Stomach (tissue), 9 donors: ENCODE data around the gene GNAT3. TPM values are rescaled to one million over a fixed set of nuclear protein-coding genes. Genes with fewer than 3 reads are reported as not detected.
A peak's percentile ranks its signal among the peaks of the same experiment; 100 is the strongest.

Experiments
- DNase-seq, 2 donors: peaks; one replicate each; pipeline versions ENCODE4 v3.0.0 to v3.0.0-alpha.2; 2013 to 2019
- H3K27ac ChIP-seq, 5 donors: fragments of 200-600 bp in 4 of 5; sonication (generic) in 4 of 5; one replicate each; pipeline ENCODE4 v1.5.1; 2013 to 2019; ENCODE audit warnings: mild to moderate bottlenecking in 1 of 5, moderate library complexity in 1 of 5
- H3K27me3 ChIP-seq, 3 donors: fragments of 200-600 bp; sonication (generic); one replicate each; pipeline ENCODE4 v1.5.1; 2017 to 2019; ENCODE audit warnings: mixed run types in 1 of 3
- H3K36me3 ChIP-seq, 4 donors: fragments of 200-600 bp; sonication (generic); 1 replicate in 3 of 4; 2 replicates in 1 of 4; pipeline ENCODE4 v1.5.1; 2016 to 2019
- H3K4me1 ChIP-seq, 4 donors: fragments of 200-600 bp; sonication (generic); one replicate each; pipeline ENCODE4 v1.5.1; 2016 to 2019
- H3K4me3 ChIP-seq, 4 donors: fragments of 200-600 bp; sonication (generic) in 3 of 4; one replicate each; pipeline ENCODE4 v1.5.1; 2016 to 2019; ENCODE audit warnings: mild to moderate bottlenecking in 1 of 4
- H3K9me3 ChIP-seq, 4 donors: fragments of 200-600 bp; sonication (generic); one replicate each; pipeline ENCODE4 v1.5.1; 2016 to 2019
- CTCF ChIP-seq, 7 experiments: fragments of 450-650 bp in 4 of 7; fragments of 200-600 bp in 3 of 7; sonication (generic) in 3 of 7; IDR thresholded peaks; one replicate each; pipeline ENCODE4 v1.5.1; 2016 to 2019; ENCODE audit warnings: antibody characterized with exemption in 7 of 7, control low read depth in 2 of 7, mild to moderate bottlenecking in 1 of 7
- EP300 ChIP-seq: sonication (generic); formaldehyde crosslinking; IDR thresholded peaks from one replicate; pipeline ENCODE4 v1.6.1; 2017; ENCODE audit warnings: antibody characterized with exemption
- POLR2A ChIP-seq, 4 donors: fragments of 450-650 bp; IDR thresholded peaks; one replicate each; pipeline ENCODE4 v1.6.1; 2016; ENCODE audit warnings: antibody characterized with exemption in 4 of 4, control low read depth in 2 of 4, mild to moderate bottlenecking in 1 of 4, moderate library complexity in 1 of 4
- POLR2AphosphoS5 ChIP-seq, 3 donors: sonication (generic); formaldehyde crosslinking; IDR thresholded peaks; one replicate each; pipeline ENCODE4 v1.6.1; 2016; ENCODE audit warnings: antibody characterized with exemption in 3 of 3
- WGBS, 5 donors: extraction: QIAGEN DNeasy Blood & Tissue Kit in 3 of 5; methylation state at CpG; one replicate each; pipeline versions ENCODE4 v1.1.5 to v1.1.7; 2013 to 2018; 5-methylcytosine and 5-hydroxymethylcytosine counted together
- intact Hi-C: fragments of 100-400 bp; cut with DNase I; formaldehyde crosslinking; loops from one replicate; pipeline ENCODE4 v1.15.1; 2023; ENCODE audit warnings: low total_unique reads
- polyA plus RNA-seq, 3 donors: library from polyadenylated mRNA; stranded (reverse); fragments of 200-250 nt; gene quantifications; one replicate each; pipeline ENCODE4 v1.2.3, GENCODE V29; 2013
- total RNA-seq, 5 donors: library from RNA; depleted of rRNA; stranded (reverse); fragments of >200 nt; gene quantifications; one replicate each; pipeline versions ENCODE4 v1.1.0 to v1.2.3, GENCODE V29; 2014 to 2016
- donor health status: healthy with polysubstance abuse.
- donor health status: Bipolar disorder and iron deficiency.
- donor health status: healthy.

GNAT3 gene
- total and polyA plus RNA-seq, 8 donors = not detected

DNA sequence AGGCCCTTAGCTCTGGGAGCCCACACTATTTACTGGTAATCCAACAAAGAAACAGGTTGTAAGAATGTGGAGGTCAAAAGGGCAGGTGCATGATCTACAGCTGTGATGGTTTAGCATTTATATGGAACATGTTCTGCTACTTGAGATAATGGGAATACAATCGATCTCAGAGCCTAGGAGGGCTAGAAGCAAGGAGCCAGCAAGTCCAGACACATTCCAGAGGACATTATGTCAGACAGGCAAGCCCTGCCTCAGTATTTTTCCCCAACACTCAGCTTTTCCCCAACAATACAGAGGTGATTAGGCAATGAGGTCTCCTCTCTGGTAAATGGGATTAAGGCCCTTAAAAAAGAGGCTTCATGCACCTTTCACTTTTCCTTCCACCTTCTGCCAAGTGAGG, 21.4 kb upstream of the GNAT3 start:
- H3K4me1 ChIP-seq = no peaks in the 10 kb centered on the region
- no peaks in the 10 kb centered on the region for H3K27me3 ChIP-seq
- H3K4me3 ChIP-seq = no peak overlapping the region
- 31 to 43% (median 41%) methylated on average over 1 of the region's 1 CpG for WGBS, 5 donors
- TF ChIP-seq CTCF (IDR thresholded peaks at IDR 0.05) = no peak
- TF ChIP-seq POLR2A (IDR thresholded peaks at IDR 0.05) = no peak
- intact Hi-C loops = no loop called here
- H3K9me3 ChIP-seq = peaks cover 0 to 10% (median 0%) of the 10 kb centered on the region in 4 donors
- H3K36me3 ChIP-seq = no peaks in the 10 kb centered on the region
- no peak for DNase-seq
- no peak overlapping the region for H3K27ac ChIP-seq

GRCh38 chr7:80532153-80532552, 20.3 kb upstream of the GNAT3 start:
- Histone ChIP-seq H3K4me3 (no peak overlapping the region), H3K9me3 (peaks cover 0 to 10% (median 0%) of the 10 kb centered on the region in 4 donors), H3K27me3 (no peaks in the 10 kb centered on the region), H3K36me3 (no peaks in the 10 kb centered on the region), H3K27ac (no peak overlapping the region), H3K4me1 (no peaks in the 10 kb centered on the region)
- no peak for DNase-seq
- TF ChIP-seq POLR2AphosphoS5 (IDR thresholded peaks at IDR 0.05) (no peak), EP300 (no peak), CTCF (IDR thresholded peaks at IDR 0.05) (no peak), POLR2A (IDR thresholded peaks at IDR 0.05) (no peak)
- intact Hi-C loops = no loop called here
- WGBS, 5 donors = 80 to 97% (median 88%) methylated on average over 2 to 3 of the region's 3 CpGs

DNA sequence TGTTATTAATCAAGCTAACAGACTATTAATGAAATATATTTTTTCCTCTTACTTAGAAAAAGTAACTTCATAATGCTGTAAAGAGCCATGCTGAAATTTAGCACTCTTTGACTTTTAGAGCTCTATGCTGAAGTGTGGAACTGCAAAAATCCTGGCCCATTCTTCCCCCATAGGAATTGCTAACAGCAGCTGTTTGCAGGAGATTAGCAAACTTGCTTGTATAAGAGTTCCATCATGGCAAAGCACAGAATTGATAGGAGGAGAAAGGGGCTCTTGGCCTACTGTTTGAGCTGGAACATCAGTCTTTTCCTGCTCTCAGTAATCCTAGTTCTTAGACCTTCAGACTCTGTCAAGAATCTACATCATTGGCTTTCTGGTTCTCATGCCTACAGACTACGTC, 18.3 kb upstream of the GNAT3 start:
- Histone ChIP-seq H3K36me3 (no peaks in the 10 kb centered on the region), H3K4me1 (peaks cover 0 to 8% (median 0%) of the 10 kb centered on the region in 4 donors), H3K4me3 (no peak overlapping the region), H3K27ac (no peak overlapping the region), H3K9me3 (peaks cover 0 to 10% (median 0%) of the 10 kb centered on the region in 4 donors), H3K27me3 (no peaks in the 10 kb centered on the region)
- 81 to 96% (median 89%) methylated on average over 1 of the region's 1 CpG for WGBS, 5 donors
- intact Hi-C loops = no loop called here
- TF ChIP-seq CTCF (IDR thresholded peaks at IDR 0.05) = no peak
- no peak for TF ChIP-seq POLR2A (IDR thresholded peaks at IDR 0.05)
- TF ChIP-seq POLR2AphosphoS5 (IDR thresholded peaks at IDR 0.05) = no peak
- TF ChIP-seq EP300 = no peak
- peak in 1 of 2 donors; percentile 39 for DNase-seq

DNA sequence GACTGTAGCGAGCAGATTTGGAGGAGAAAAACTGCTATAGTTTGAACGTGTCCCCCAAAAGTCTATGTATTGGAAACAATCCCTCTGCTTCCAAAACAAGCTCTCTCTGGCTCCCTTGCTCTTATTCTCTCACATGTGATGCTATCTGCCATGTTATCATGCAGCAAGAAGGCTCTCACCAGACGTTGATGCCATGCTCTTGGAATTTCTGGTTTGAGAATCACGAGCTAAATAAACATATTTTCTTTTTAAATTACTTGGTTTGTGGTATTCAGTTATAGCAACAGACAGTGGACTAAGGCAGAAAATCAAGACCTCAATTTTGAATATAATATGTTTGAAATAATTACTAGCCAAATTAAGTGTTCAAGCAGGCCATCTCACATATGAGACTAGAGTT, 17.5 kb upstream of the GNAT3 start:
- 71 to 91% (median 80%) methylated on average over 4 of the region's 4 CpGs for WGBS, 5 donors
- TF ChIP-seq POLR2AphosphoS5 (IDR thresholded peaks at IDR 0.05) = no peak
- no peak for TF ChIP-seq POLR2A (IDR thresholded peaks at IDR 0.05)
- TF ChIP-seq EP300 = no peak
- TF ChIP-seq CTCF (IDR thresholded peaks at IDR 0.05) = no peak
- no peaks in the 10 kb centered on the region for H3K27me3 ChIP-seq

More for the DNA sequence above, 17.5 kb upstream of the GNAT3 start:
- Histone ChIP-seq H3K27ac (no peak overlapping the region), H3K9me3 (peaks cover 0 to 10% (median 0%) of the 10 kb centered on the region in 4 donors), H3K4me3 (no peak overlapping the region), H3K36me3 (no peaks in the 10 kb centered on the region), H3K4me1 (peaks cover 0 to 8% (median 0%) of the 10 kb centered on the region in 4 donors)
- intact Hi-C loops = no loop called here
- no peak for DNase-seq
